HepG2 (cell line): ENCODE measurements around the gene TBRG1. TPM values are rescaled to one million over a fixed set of nuclear protein-coding genes. Genes with fewer than 3 reads are reported as not detected.

Experiments
- ATAC-seq: fragments of 200-7000 bp; cut with Tn5 transposase; 3 replicates; pipeline ENCODE4 v1.9.1; 2020; ENCODE audit warnings: mild to moderate bottlenecking, moderate library complexity
- BruUV-seq: library from RNA; stranded (reverse); fragments of 400-500 nt; replicated peaks from 2 replicates; lab custom pipeline; 2021; lab: Mats Ljungman, UMichigan
- CTCF ChIA-PET: fragments of 300-600 bp; formaldehyde crosslinking; extraction: SDS; loops from one replicate; lab custom pipeline; 2021; ENCODE audit warnings: low total read pairs, inconsistent platforms, low intra/inter-chr PET ratio; lab: Yijun Ruan, JAX
- POLR2A ChIA-PET: fragments of 350-600 bp; sonication (Branson Sonifier 250); formaldehyde crosslinking; loops from one replicate; lab custom pipeline; 2020; ENCODE audit warnings: antibody characterized with exemption, inconsistent platforms; lab: Yijun Ruan, JAX
- DNase-seq: peaks from one replicate; pipeline ENCODE4 v3.0.0-alpha.2; 2015; ENCODE audit warnings: low spot score
- FAIRE-seq: peaks from 3 replicates; lab custom pipeline; 2011; peaks lifted over from hg19 to GRCh38; lab: Jason Lieb, UNC
- H2AFZ ChIP-seq: one replicate; pipeline ENCODE4 v1.6.1; 2011; ENCODE audit warnings: low read length, inconsistent platforms
- H3K27ac ChIP-seq: fragments of 300-600 bp; 3 replicates; pipeline ENCODE4 v1.8.0; 2011; ENCODE audit warnings: mixed run types, mild to moderate bottlenecking, mixed read lengths, low read length, inconsistent platforms; ENCODE audit not compliant: insufficient read depth; ENCODE audit errors: extremely low read length
- H3K27me3 ChIP-seq, 2 experiments: fragments of 200-600 bp in 1 of 2; 2 replicates in 1 of 2; 3 replicates in 1 of 2; pipeline versions ENCODE4 v1.6.0 to v1.8.0; 2011; ENCODE audit warnings: low read length in 2 of 2, mild to moderate bottlenecking in 2 of 2, moderate library complexity in 2 of 2, inconsistent platforms in 1 of 2; ENCODE audit not compliant: insufficient read depth in 2 of 2, control insufficient read depth in 1 of 2
- H3K36me3 ChIP-seq, 2 experiments: fragments of 200-600 bp in 1 of 2; replicated peaks in 1 of 2; 2 replicates in 1 of 2; 3 replicates in 1 of 2; pipeline versions ENCODE4 v1.5.1 to v1.8.0; 2011; ENCODE audit warnings: low read length in 2 of 2, inconsistent platforms in 1 of 2; ENCODE audit not compliant: insufficient read depth in 2 of 2, control insufficient read depth in 1 of 2
- H3K4me1 ChIP-seq: 2 replicates; pipeline ENCODE4 v1.5.1; 2012; ENCODE audit warnings: low read length, inconsistent platforms; ENCODE audit not compliant: insufficient read depth
- H3K4me2 ChIP-seq: 2 replicates; pipeline ENCODE4 v1.6.0; 2011; ENCODE audit warnings: low read depth, low read length, inconsistent platforms
- H3K4me3 ChIP-seq, 3 experiments: fragments of 200-600 bp in 1 of 3; sonication (generic), shearing (Covaris generic) in 1 of 3; replicated peaks in 1 of 3; 2 replicates each; pipeline ENCODE4 v1.5.1; 2011 to 2016; ENCODE audit warnings: low read length in 3 of 3, inconsistent platforms in 2 of 3, low read depth in 2 of 3, mild to moderate bottlenecking in 2 of 3, control low read depth in 1 of 3, mixed read lengths in 1 of 3; ENCODE audit not compliant: insufficient read depth in 1 of 3
- H3K79me2 ChIP-seq: one replicate; pipeline ENCODE4 v1.6.1; 2011; ENCODE audit warnings: low read length, inconsistent platforms; ENCODE audit not compliant: insufficient read depth
- H3K9ac ChIP-seq: 2 replicates; pipeline ENCODE4 v1.6.0; 2011; ENCODE audit warnings: mild to moderate bottlenecking, low read depth, low read length, inconsistent platforms; ENCODE audit not compliant: insufficient read depth
- H3K9me3 ChIP-seq: 2 replicates; pipeline ENCODE4 v1.5.1; 2012; ENCODE audit warnings: mild to moderate bottlenecking, low read length
- H4K20me1 ChIP-seq: 2 replicates; pipeline ENCODE4 v1.6.0; 2011; ENCODE audit warnings: inconsistent platforms, mild to moderate bottlenecking, low read length, moderate library complexity; ENCODE audit not compliant: insufficient read depth
- ATM ChIP-seq: fragments of 450-650 bp; IDR thresholded peaks from 2 replicates; pipeline ENCODE4 v1.7.1; 2017; ENCODE audit warnings: mild to moderate bottlenecking, borderline replicate concordance
- GABPB1 ChIP-seq: IDR thresholded peaks from 2 replicates; pipeline ENCODE4 v1.6.1; 2016; ENCODE audit warnings: mild to moderate bottlenecking, missing genetic modification reagents, moderate library complexity, missing compliant biosample characterization
- HNRNPL ChIP-seq: fragments of 200-400 bp; formaldehyde crosslinking; IDR thresholded peaks from 2 replicates; pipeline ENCODE4 v1.6.1; 2017; ENCODE audit warnings: mild to moderate bottlenecking, low read depth, low read length
- IKZF1 ChIP-seq: fragments of 450-650 bp; IDR thresholded peaks from 2 replicates; pipeline ENCODE4 v1.7.1; 2016
- NR3C1 ChIP-seq: sonication (generic); formaldehyde crosslinking; IDR thresholded peaks from 2 replicates; pipeline ENCODE4 v1.4.0; 2020; ENCODE audit warnings: missing genetic modification reagents
- PLRG1 ChIP-seq: fragments of 450-650 bp; conservative IDR thresholded peaks from 2 replicates; pipeline ENCODE4 v1.6.1; 2016
- POGZ ChIP-seq: sonication (generic); formaldehyde crosslinking; IDR thresholded peaks from 2 replicates; pipeline ENCODE4 v1.4.0; 2020; ENCODE audit warnings: mild to moderate bottlenecking, missing genetic modification reagents
- WGBS: methylation state at CpG from one replicate; pipeline ENCODE4 v1.1.6; 2017; ENCODE audit warnings: low lambda C conversion rate; 5-methylcytosine and 5-hydroxymethylcytosine counted together
- in situ Hi-C: cut with HindIII; loops from 2 replicates; pipeline ENCODE4 v1.10.0; 2017; ENCODE audit warnings: low pct_unique_long_range_greater_than_20kb; ENCODE audit not compliant: extremely low pct_ligation_motif_present
- intact Hi-C: fragments of 100-400 bp; cut with micrococcal nuclease; formaldehyde crosslinking; loops from one replicate; pipeline ENCODE4 v1.10.0; 2022; ENCODE audit not compliant: unreplicated experiment
- polyA plus RNA-seq, 8 experiments: library from polyadenylated mRNA; depleted of rRNA in 3 of 8; stranded (reverse) in 7 of 8; unstranded in 1 of 8; fragments of >200 nt; fragmentation: Illumina TruSeq in 4 of 8; extraction: Trizol in 4 of 8; gene quantifications; 2 replicates each; pipeline versions ENCODE4 v1.2.1 to v1.2.3, GENCODE V29; 2011 to 2016; ENCODE audit warnings: low read depth in 4 of 8, missing spikeins in 1 of 8, mixed read lengths in 1 of 8; ENCODE audit not compliant: insufficient read depth in 1 of 8
- total RNA-seq, 5 experiments: library from RNA; depleted of rRNA; stranded (reverse); fragments of >200 nt; fragmentation: Illumina TruSeq; extraction: Trizol; gene quantifications; 2 replicates each; pipeline ENCODE4 v1.2.3, GENCODE V29; 2016; ENCODE audit warnings: low read depth in 1 of 5
- TF ChIP-seq, protein P1 (sequence below): sonication (generic); formaldehyde crosslinking; IDR thresholded peaks from 2 replicates; pipeline ENCODE4 v1.4.0; 2020; ENCODE audit warnings: missing genetic modification reagents
- TF ChIP-seq, protein P2 (sequence below): sonication (generic); formaldehyde crosslinking; IDR thresholded peaks from 2 replicates; pipeline ENCODE4 v1.5.0; 2020; ENCODE audit warnings: missing genetic modification reagents

The TBRG1 gene
- total and polyA plus RNA-seq, 2 of the 13 experiments (the other 11 are each of a cell fraction or from before 2014, with no cell fraction given): 21.7 to 25.6 TPM

DNA sequence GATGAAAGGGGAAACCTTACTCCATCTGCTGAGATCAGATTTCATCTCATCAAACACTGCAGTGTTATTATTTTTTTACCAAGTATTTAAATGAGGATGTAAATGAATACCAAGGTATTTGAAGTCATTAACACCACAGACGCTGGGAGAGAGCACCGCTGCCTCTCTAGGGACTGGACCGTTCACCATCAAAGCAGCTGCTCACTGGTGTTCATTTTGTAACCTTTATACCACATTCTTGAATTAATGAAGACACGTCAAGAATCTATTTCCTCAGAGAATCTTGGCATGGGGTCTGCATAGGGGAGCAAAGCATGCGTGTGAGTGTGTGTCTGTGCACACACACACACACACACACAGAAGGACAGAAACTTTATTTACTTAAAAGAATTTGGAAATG, 35.2 kb downstream of the TBRG1 start:
- H3K4me1 ChIP-seq: no peaks in the 10 kb centered on the region
- H3K27ac ChIP-seq: no peak overlapping the region
- H4K20me1 ChIP-seq: no peaks in the 10 kb centered on the region
- ChIA-PET CTCF (no interaction called here), POLR2A (no interaction called here)
- BruUV-seq: no TSS peak
- intact Hi-C loops (no loop called here), in situ Hi-C loops (no loop called here)
- WGBS: 97% methylated on average over 5 of the region's 5 CpGs
- no peak for ATAC-seq
- no peaks in the 10 kb centered on the region for H3K9me3 ChIP-seq
- no peaks in the 10 kb centered on the region for H3K27me3 ChIP-seq
- no peak for FAIRE-seq
- H3K79me2 ChIP-seq: no peaks in the 10 kb centered on the region
- no peak overlapping the region for H2AFZ ChIP-seq
- no peak for DNase-seq
- H3K9ac ChIP-seq: no peak overlapping the region
- no peak overlapping the region for H3K4me3 ChIP-seq
- no peaks in the 10 kb centered on the region for H3K36me3 ChIP-seq
- TF ChIP-seq PLRG1: no peak
- TF ChIP-seq, protein P1, sequence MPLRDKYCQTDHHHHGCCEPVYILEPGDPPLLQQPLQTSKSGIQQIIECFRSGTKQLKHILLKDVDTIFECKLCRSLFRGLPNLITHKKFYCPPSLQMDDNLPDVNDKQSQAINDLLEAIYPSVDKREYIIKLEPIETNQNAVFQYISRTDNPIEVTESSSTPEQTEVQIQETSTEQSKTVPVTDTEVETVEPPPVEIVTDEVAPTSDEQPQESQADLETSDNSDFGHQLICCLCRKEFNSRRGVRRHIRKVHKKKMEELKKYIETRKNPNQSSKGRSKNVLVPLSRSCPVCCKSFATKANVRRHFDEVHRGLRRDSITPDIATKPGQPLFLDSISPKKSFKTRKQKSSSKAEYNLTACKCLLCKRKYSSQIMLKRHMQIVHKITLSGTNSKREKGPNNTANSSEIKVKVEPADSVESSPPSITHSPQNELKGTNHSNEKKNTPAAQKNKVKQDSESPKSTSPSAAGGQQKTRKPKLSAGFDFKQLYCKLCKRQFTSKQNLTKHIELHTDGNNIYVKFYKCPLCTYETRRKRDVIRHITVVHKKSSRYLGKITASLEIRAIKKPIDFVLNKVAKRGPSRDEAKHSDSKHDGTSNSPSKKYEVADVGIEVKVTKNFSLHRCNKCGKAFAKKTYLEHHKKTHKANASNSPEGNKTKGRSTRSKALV (CRISPR knock-in tag): no peak
- no peak for TF ChIP-seq HNRNPL
- TF ChIP-seq ATM: no peak
- TF ChIP-seq GABPB1 (CRISPR knock-in tag): no peak
- TF ChIP-seq IKZF1: no peak
- TF ChIP-seq, protein P2, sequence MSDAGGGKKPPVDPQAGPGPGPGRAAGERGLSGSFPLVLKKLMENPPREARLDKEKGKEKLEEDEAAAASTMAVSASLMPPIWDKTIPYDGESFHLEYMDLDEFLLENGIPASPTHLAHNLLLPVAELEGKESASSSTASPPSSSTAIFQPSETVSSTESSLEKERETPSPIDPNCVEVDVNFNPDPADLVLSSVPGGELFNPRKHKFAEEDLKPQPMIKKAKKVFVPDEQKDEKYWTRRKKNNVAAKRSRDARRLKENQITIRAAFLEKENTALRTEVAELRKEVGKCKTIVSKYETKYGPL: no peak
- no peak for TF ChIP-seq POGZ (CRISPR knock-in tag)
- TF ChIP-seq NR3C1 (CRISPR knock-in tag): no peak
- no peak overlapping the region for H3K4me2 ChIP-seq
